HG02642 (cell line): ENCODE measurements around the gene ARMC12.

Experiments used
- ATAC-seq: cut with Tn5 transposase; IDR thresholded peaks from one replicate; pipeline ENCODE4 v1.9.1; 2021; ENCODE audit warnings: mild to moderate bottlenecking; ENCODE audit not compliant: unreplicated experiment, poor library complexity

ARMC12 gene

GRCh38 chr6:35795453-35796071 is 58.7 kb downstream of the ARMC12 start:
- ATAC-seq, result no peak

GRCh38 chr6:35796236-35796635 is 59.4 kb downstream of the ARMC12 start:
- no peak for ATAC-seq

GRCh38 chr6:35797837-35798526 is 61.1 kb downstream of the ARMC12 start:
- no peak for ATAC-seq
